Germinal center (tissue), 1 donor: Measurements from ENCODE around the gene FERMT3.
"Not testable (repeated sequence)": the region's sequence is repeated elsewhere in the genome, so short reads cannot be mapped to it uniquely, and the experiment has no call there.

ENCODE experiments used
- DNase-seq: peaks from one replicate; pipeline ENCODE4 v3.0.0; 2012; ENCODE audit warnings: mixed read lengths, low spot score

FERMT3 gene

DNA sequence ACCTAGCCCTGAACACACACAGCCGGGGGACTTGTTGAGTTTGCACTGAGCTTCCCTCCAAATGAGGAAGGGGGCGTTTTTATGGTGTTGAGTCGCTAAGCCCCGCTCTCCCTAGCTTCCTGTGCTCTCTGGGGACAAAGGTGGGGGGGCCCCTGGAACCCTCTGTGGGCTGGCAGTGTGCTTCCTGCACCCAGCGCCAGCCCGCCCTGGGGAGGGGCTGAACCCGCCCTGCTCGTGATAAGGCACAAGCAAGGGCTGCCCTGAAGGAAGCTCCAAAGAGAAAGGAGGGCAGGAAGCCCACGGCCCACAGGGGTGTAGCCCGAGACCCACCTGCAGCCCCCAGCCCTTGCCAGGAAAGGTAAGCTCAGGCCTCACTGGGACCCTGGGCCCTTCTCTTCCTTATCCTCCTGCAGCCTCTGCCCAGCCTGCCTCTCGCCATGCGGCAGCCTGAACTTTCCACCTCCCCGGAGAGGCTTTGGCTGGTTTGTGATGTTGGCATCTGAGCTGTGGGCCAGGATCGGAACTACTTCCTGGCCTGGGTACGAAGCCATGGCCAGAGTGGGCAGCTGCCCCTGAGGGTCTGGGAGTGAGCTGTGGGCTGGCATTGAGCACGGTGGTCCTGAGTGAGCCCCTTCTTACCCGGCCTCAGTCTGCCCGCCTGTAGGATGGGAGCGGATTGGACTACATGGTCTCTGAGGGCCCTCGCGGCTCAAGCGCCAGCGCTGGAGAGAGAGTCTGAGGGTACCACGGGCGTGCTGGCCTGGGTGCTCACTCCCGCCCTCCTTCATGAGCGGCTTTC is at the start of gene FERMT3:
TSS of gene FERMT3 (plus strand) at position 265 of the 799 bp plus-strand sequence. CDS start 644 bp downstream, outside the sequence.
- peak; percentile 81 for DNase-seq

GRCh38 chr11:64157631-64158394 is 48.7 kb upstream of the FERMT3 start:
- no peak for DNase-seq

DNA sequence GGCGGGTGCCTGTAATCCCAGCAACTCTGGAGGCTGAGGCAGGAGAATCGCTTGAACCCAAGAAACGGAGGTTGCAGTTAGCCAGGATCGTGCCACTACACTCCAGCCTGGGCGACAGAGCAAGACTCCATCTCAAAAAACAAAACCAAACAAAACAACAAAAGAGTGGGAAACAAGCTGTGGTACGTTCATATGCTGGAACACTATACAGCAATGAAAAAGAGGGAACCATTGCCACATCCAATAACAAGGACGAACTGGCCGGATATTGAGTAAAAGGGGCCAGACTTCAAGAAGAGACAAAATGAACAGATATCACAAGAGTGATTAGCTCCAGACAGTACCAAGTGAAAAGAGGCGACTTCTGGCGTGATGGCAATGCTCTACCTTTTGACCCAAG is 45.5 kb upstream of the FERMT3 start:
- no peak for DNase-seq

GRCh38 chr11:64162769-64163168 is 43.8 kb upstream of the FERMT3 start:
- DNase-seq = not testable (repeated sequence)

- no peak for DNase-seq
Measured at GRCh38 chr11:64163951-64164350, 42.6 kb upstream of the FERMT3 start.

GRCh38 chr11:64164392-64165312 is 41.9 kb upstream of the FERMT3 start:
- DNase-seq = no peak

DNA sequence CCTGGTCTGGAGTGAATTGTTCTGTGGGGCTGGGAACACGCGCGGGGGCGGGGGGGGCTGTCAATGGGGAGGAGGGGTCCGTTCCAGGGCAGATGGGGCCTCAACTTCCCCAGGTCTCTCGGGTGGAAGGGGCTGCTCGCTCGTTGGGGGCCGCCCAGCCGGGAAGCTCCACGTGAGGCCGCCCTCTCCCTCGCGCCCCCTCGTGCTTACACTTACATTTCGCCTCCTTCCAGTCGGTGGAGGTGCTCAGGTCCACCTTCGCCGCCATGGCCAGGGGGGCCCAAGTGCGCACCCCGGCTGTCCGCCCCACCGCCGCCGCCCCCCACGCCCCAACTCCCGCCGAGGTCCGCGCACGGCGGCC is 41.1 kb upstream of the FERMT3 start:
- DNase-seq = no peak

- peak; percentile 58 for DNase-seq
Measured at GRCh38 chr11:64165842-64166635, 40.5 kb upstream of the FERMT3 start, which contains the start of gene MACROD1. Gene MACROD1, minus strand, starts transcription at chr11:64166113. Its CDS starts 119 bp downstream, at chr11:64165994.

GRCh38 chr11:64170419-64170818 is 36.1 kb upstream of the FERMT3 start:
- DNase-seq = no peak

- no peak for DNase-seq
Measured at GRCh38 chr11:64173616-64174355, 32.7 kb upstream of the FERMT3 start.

- no peak for DNase-seq
Measured at GRCh38 chr11:64176751-64177150, 29.8 kb upstream of the FERMT3 start.

DNA sequence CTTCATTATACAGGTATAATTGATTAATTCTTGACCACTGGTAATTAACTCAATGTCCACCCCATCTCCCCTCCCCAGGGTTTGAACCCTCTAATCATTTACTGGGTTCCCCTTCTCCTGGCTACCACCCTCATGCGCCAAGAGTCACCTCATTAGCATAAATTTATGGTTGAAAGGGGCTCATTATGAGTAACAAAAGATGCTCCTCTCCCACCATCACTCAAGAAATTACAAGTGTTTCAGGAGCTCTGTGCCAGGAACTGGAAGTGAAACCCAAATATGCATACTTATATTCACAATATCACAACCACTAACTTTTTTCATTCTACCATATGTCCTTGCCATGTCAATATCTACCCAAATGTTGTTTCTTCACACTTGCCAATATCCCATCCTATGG is 28.3 kb upstream of the FERMT3 start:
- no peak for DNase-seq

- no peak for DNase-seq
Measured at GRCh38 chr11:64178951-64179639, 27.4 kb upstream of the FERMT3 start.

DNA sequence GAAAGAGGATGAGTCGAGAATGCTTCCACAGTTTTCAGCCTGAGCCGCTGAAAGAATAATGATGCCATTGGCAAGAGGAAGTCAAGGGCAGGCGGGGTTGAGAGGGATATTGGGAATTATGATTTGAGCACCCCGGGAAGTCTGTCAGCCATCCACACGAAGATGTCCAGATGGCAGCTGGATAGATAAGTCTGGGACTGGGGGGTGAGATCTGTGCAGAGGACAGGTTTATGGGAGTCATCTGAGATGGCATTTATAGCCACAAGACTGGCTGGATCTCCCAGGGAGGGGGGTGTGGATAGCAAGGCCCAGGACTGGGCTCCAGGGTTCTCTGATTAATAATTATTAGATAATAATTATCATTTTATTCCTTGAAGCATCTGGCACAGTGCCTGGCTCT is 25.6 kb upstream of the FERMT3 start:
- no peak for DNase-seq

DNA sequence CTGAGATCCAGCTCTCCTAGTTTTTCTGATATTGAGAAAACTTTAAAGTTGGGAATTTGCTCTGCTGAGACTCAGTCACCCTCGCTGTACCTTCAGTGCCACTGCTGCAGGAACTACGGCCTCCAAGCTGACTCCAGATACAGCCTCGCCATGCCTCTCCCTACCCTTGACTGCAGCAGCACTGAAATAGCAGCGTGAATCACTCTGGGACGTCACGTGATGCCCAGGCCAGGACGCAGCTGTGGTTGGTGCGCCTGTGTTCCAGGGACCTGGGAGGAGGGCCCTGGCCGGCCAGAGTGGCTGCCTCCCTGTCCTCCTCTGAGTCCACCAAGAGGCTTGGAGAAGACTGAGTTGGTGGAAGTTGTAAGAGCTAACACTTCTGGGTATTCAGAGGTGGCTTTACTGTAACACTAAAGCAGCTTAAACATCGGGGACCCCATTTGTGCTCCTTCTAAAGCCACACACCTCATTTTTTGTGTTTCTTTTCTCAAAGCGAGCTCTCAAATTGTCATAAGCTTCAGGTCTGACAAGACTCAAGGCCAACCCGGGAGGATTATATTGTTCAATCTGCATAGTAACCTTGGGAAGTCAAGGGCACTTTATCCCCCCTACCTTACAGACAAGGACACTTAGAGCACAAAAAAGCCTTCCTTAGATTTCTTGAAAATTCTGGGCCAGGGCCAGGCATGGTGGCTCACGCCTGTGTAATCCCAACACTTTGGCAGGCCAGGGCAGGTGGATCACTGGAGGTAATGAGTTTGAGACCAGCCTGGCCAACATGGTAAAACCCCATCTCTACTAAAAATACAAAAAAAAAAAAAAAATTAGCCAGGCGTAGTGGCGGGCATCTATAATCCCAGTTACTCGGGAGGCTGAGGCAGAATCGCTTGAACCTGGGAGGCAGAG is 24.8 kb upstream of the FERMT3 start:
- DNase-seq = no peak

DNA sequence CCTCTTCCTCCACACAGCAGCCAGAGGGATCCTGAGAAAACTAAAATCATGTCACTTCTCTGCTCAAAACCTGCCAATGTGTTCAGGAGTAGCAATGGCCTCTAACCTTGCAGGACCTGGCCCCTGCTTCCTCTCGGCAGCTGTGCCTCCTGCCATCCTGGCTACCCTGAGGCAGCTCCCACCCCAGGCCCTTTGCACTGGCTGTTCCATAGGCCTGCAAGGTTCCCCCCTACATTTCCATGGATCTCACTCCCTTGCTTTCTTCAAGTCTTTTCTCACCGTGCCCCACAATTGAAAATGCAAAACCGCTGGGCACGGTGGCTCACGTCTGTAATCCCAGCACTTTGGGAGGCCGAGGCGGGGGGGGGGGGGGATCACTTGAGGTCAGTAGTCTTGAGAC is 22.6 kb upstream of the FERMT3 start:
- no peak for DNase-seq

- no peak for DNase-seq
Measured at GRCh38 chr11:64185175-64185692, 21.3 kb upstream of the FERMT3 start.

- peak; percentile 99 for DNase-seq
Measured at GRCh38 chr11:64185693-64186491, 20.6 kb upstream of the FERMT3 start, which contains the start of gene STIP1. Gene STIP1, plus strand, starts transcription at chr11:64186171. Its CDS starts 91 bp downstream, at chr11:64186262.
